Panc1 (cell line): ENCODE data around the gene MIER2. TPM values are rescaled to one million over a fixed set of nuclear protein-coding genes. Genes with fewer than 3 reads are reported as not detected.
A peak's percentile ranks its signal among the peaks of the same experiment; 100 is the strongest.

Source experiments
- ATAC-seq: fragments of 200-7000 bp; cut with Tn5 transposase; 2 replicates; pipeline ENCODE4 v1.9.1; 2020; ENCODE audit warnings: mild to moderate bottlenecking, moderate library complexity
- BruUV-seq: library from RNA; stranded (reverse); fragments of 400-500 nt; replicated peaks from 2 replicates; lab custom pipeline; 2021; lab: Mats Ljungman, UMichigan
- CTCF ChIA-PET: fragments of 300-600 bp; sonication (Branson Sonifier 250); formaldehyde crosslinking; loops from one replicate; lab custom pipeline; 2022; ENCODE audit warnings: antibody characterized with exemption; lab: Charles Lee
- POLR2A ChIA-PET: fragments of 300-600 bp; sonication (Branson Sonifier 250); formaldehyde crosslinking; loops from one replicate; lab custom pipeline; 2022; ENCODE audit warnings: antibody characterized with exemption; lab: Charles Lee
- DNase-seq: peaks from one replicate; pipeline ENCODE4 v3.0.0-alpha.2; 2010; ENCODE audit warnings: low read depth, low spot score
- H3K27ac ChIP-seq: 2 replicates; pipeline ENCODE4 v1.5.1; 2011; ENCODE audit warnings: mild to moderate bottlenecking, low read length, inconsistent platforms
- H3K27me3 ChIP-seq: fragments of 200-500 bp; sonication (Bioruptor generic); 2 replicates; pipeline ENCODE4 v1.6.0; 2014; ENCODE audit warnings: low read length, inconsistent platforms; ENCODE audit not compliant: control insufficient read depth, insufficient read depth
- H3K36me3 ChIP-seq: fragments of 200-500 bp; sonication (Bioruptor generic); 2 replicates; pipeline ENCODE4 v1.5.1; 2014; ENCODE audit warnings: inconsistent platforms, mild to moderate bottlenecking, low read length, moderate library complexity; ENCODE audit not compliant: control insufficient read depth, insufficient read depth
- H3K4me1 ChIP-seq: 2 replicates; pipeline ENCODE4 v1.5.1; 2011; ENCODE audit warnings: inconsistent platforms, mild to moderate bottlenecking, low read length, moderate library complexity; ENCODE audit not compliant: control insufficient read depth, insufficient read depth
- H3K4me3 ChIP-seq, 2 experiments: 2 replicates each; pipeline ENCODE4 v1.5.1; 2011 to 2012; ENCODE audit warnings: low read depth in 2 of 2, low read length in 2 of 2, mild to moderate bottlenecking in 2 of 2, inconsistent platforms in 1 of 2, moderate library complexity in 1 of 2
- H3K9me3 ChIP-seq: fragments of 200-500 bp; sonication (Bioruptor generic); 2 replicates; pipeline ENCODE4 v1.5.1; 2014; ENCODE audit warnings: low read depth, mild to moderate bottlenecking, inconsistent platforms, low read length, moderate library complexity; ENCODE audit not compliant: control insufficient read depth, insufficient read depth
- CTCF ChIP-seq: fragments of 450-650 bp; IDR thresholded peaks from 2 replicates; pipeline ENCODE4 v1.5.1; 2017; ENCODE audit warnings: mild to moderate bottlenecking
- POLR2AphosphoS5 ChIP-seq: IDR thresholded peaks from 2 replicates; pipeline ENCODE4 v1.6.1; 2012; ENCODE audit warnings: mild to moderate bottlenecking, low read depth, low read length, moderate library complexity
- REST ChIP-seq, 2 experiments: IDR thresholded peaks; 2 replicates each; pipeline ENCODE4 v1.6.1; 2011 to 2012; ENCODE audit warnings: low read depth in 2 of 2, control low read depth in 1 of 2, low read length in 1 of 2, mild to moderate bottlenecking in 1 of 2, moderate library complexity in 1 of 2; ENCODE audit not compliant: insufficient read depth in 1 of 2
- SIN3A ChIP-seq: IDR thresholded peaks from 2 replicates; pipeline ENCODE4 v1.6.1; 2012; ENCODE audit warnings: low read depth, mild to moderate bottlenecking, low read length, moderate library complexity, borderline replicate concordance; ENCODE audit not compliant: insufficient read depth
- TCF7L2 ChIP-seq: IDR thresholded peaks from 2 replicates; pipeline ENCODE4 v1.6.1; 2011; ENCODE audit warnings: mild to moderate bottlenecking, low read depth, low read length, inconsistent platforms
- in situ Hi-C: cut with HindIII; loops from 2 replicates; pipeline ENCODE4 v1.10.0; 2016; ENCODE audit warnings: low sequenced_read_pairs, low pct_unique_long_range_greater_than_20kb
- intact Hi-C: fragments of 100-400 bp; cut with micrococcal nuclease; formaldehyde crosslinking; loops from one replicate; pipeline ENCODE4 v1.10.0; 2022; ENCODE audit not compliant: unreplicated experiment
- total RNA-seq: library from RNA; stranded (reverse); gene quantifications from one replicate; pipeline ENCODE4 v1.2.1, GENCODE V29; 2021; ENCODE audit not compliant: unreplicated experiment

Gene MIER2
- total RNA-seq, 1 experiment from 2014 or later = 32.1 TPM

GRCh38 chr19:307793-308420, 36.7 kb downstream of the MIER2 start:
- Histone ChIP-seq H3K4me3 (no peak overlapping the region), H3K36me3 (no peaks in the 10 kb centered on the region; the same call in 1 of the 2 replicates), H3K4me1 (no peaks in the 10 kb centered on the region), H3K27ac (no peak overlapping the region), H3K27me3 (no peaks in the 10 kb centered on the region), H3K9me3 (no peaks in the 10 kb centered on the region)
- no TSS peak for BruUV-seq
- ChIA-PET POLR2A (no interaction called here), CTCF (no interaction called here)
- TF ChIP-seq POLR2AphosphoS5 (no peak), CTCF (no peak), TCF7L2 (no peak), SIN3A (no peak), REST (IDR thresholded peaks at IDR 0.05; ENCODE audit: insufficient read depth in 1 of 2, low read depth in 2 of 2, low read length in 1 of 2) (no peak)
- DNase-seq = no peak
- 0 out of 2 replicates have a peak, but pooled peaks have one; percentile 11 for ATAC-seq
- intact Hi-C loops (no loop called here), in situ Hi-C loops (no loop called here)

- Histone ChIP-seq H3K36me3 (no peaks in the 10 kb centered on the region; the same call in 1 of the 2 replicates), H3K27ac (no peak overlapping the region), H3K4me3 (no peak overlapping the region), H3K27me3 (no peaks in the 10 kb centered on the region), H3K9me3 (no peaks in the 10 kb centered on the region), H3K4me1 (no peaks in the 10 kb centered on the region)
- intact Hi-C loops = no loop called here
- DNase-seq = no peak
- ChIA-PET POLR2A (no interaction called here), CTCF (no interaction called here)
- no TSS peak for BruUV-seq
- in situ Hi-C loops = no loop called here
- no peak; the same call in 1 of the 2 replicates for ATAC-seq
- TF ChIP-seq CTCF (no peak), SIN3A (no peak), POLR2AphosphoS5 (no peak), REST (IDR thresholded peaks at IDR 0.05; ENCODE audit: insufficient read depth in 1 of 2, low read depth in 2 of 2, low read length in 1 of 2) (no peak), TCF7L2 (no peak)
Measured at GRCh38 chr19:307111-307531, 37.5 kb downstream of the MIER2 start.
